WTC11 (cell line): Measurements from ENCODE around the gene SSNA1.

Experiments used
- CTCF ChIP-seq: fragments of 200-600 bp; IDR thresholded peaks from 2 replicates; pipeline ENCODE4 v1.8.0; 2022; ENCODE audit warnings: antibody characterized with exemption
- ETV6 ChIP-seq: sonication (generic); formaldehyde crosslinking; IDR thresholded peaks from 2 replicates; pipeline ENCODE4 v1.8.1; 2022; ENCODE audit warnings: mild to moderate bottlenecking, missing genetic modification reagents
- FOXJ3 ChIP-seq: sonication (generic); formaldehyde crosslinking; IDR thresholded peaks from 2 replicates; pipeline ENCODE4 v1.9.0; 2021; ENCODE audit warnings: missing genetic modification reagents, mild to moderate bottlenecking, borderline replicate concordance
- GRHL2 ChIP-seq: fragments of 250-450 bp; sonication (Bioruptor Pico); IDR thresholded peaks from 2 replicates; pipeline ENCODE4 v1.8.0; 2022; ENCODE audit warnings: mild to moderate bottlenecking, moderate library complexity; ENCODE audit not compliant: insufficient replicate concordance, severe bottlenecking
- JUN ChIP-seq: sonication (generic); formaldehyde crosslinking; IDR thresholded peaks from 2 replicates; pipeline ENCODE4 v1.8.0; 2023; ENCODE audit warnings: mild to moderate bottlenecking, missing genetic modification reagents
- KAT7 ChIP-seq: sonication (generic); formaldehyde crosslinking; IDR thresholded peaks from 2 replicates; pipeline ENCODE4 v1.8.1; 2023; ENCODE audit warnings: missing genetic modification reagents, mild to moderate bottlenecking, borderline replicate concordance
- ZNF121 ChIP-seq: sonication (generic); formaldehyde crosslinking; IDR thresholded peaks from 2 replicates; pipeline ENCODE4 v1.8.0; 2023; ENCODE audit warnings: missing genetic modification reagents
- TF ChIP-seq, protein P1 (sequence below): fragments of 250-450 bp; sonication (Bioruptor Pico); IDR thresholded peaks from 2 replicates; pipeline ENCODE4 v1.9.0; 2021; ENCODE audit warnings: mild to moderate bottlenecking

- TF ChIP-seq ZNF121 (CRISPR knock-in tag) (no peak), JUN (CRISPR knock-in tag) (no peak), GRHL2 (CRISPR knock-in tag) (no peak), ETV6 (CRISPR knock-in tag) (no peak), CTCF (no peak), KAT7 (no peak), FOXJ3 (CRISPR knock-in tag) (no peak)
- TF ChIP-seq, protein P1, sequence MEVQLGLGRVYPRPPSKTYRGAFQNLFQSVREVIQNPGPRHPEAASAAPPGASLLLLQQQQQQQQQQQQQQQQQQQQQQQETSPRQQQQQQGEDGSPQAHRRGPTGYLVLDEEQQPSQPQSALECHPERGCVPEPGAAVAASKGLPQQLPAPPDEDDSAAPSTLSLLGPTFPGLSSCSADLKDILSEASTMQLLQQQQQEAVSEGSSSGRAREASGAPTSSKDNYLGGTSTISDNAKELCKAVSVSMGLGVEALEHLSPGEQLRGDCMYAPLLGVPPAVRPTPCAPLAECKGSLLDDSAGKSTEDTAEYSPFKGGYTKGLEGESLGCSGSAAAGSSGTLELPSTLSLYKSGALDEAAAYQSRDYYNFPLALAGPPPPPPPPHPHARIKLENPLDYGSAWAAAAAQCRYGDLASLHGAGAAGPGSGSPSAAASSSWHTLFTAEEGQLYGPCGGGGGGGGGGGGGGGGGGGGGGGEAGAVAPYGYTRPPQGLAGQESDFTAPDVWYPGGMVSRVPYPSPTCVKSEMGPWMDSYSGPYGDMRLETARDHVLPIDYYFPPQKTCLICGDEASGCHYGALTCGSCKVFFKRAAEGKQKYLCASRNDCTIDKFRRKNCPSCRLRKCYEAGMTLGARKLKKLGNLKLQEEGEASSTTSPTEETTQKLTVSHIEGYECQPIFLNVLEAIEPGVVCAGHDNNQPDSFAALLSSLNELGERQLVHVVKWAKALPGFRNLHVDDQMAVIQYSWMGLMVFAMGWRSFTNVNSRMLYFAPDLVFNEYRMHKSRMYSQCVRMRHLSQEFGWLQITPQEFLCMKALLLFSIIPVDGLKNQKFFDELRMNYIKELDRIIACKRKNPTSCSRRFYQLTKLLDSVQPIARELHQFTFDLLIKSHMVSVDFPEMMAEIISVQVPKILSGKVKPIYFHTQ (CRISPR knock-in tag): no peak
These were observed 32.0 kb downstream of the SSNA1 start for GRCh38 chr9:137220317-137221094.
